H9 (cell line): ENCODE measurements around the gene ELOVL6. TPM values are rescaled to one million over a fixed set of nuclear protein-coding genes. Genes with fewer than 3 reads are reported as not detected.

Experiments
- DNase-seq: peaks from one replicate; pipeline ENCODE4 v3.0.0-alpha.2; 2017
- H2AFZ ChIP-seq: one replicate; pipeline ENCODE4 v1.6.1; 2013; ENCODE audit warnings: mild to moderate bottlenecking, low read length, control low read depth, moderate library complexity
- H2AK5ac ChIP-seq: 2 replicates; pipeline ENCODE4 v1.6.1; 2013; ENCODE audit warnings: low read length, control low read depth, mixed read lengths; ENCODE audit not compliant: insufficient read length
- H2BK120ac ChIP-seq: one replicate; pipeline ENCODE4 v1.6.1; 2013; ENCODE audit warnings: low read depth, mild to moderate bottlenecking, low read length, control low read depth, inconsistent platforms; ENCODE audit not compliant: poor library complexity, severe bottlenecking
- H2BK12ac ChIP-seq: 2 replicates; pipeline ENCODE4 v1.6.1; 2013; ENCODE audit warnings: low read length, control low read depth, mixed read lengths, low read depth; ENCODE audit not compliant: insufficient read length
- H2BK15ac ChIP-seq: 2 replicates; pipeline ENCODE4 v1.6.1; 2013; ENCODE audit warnings: low read depth, low read length, control low read depth
- H2BK20ac ChIP-seq: one replicate; pipeline ENCODE4 v1.6.1; 2013; ENCODE audit warnings: low read depth, mild to moderate bottlenecking, low read length, control low read depth, inconsistent platforms; ENCODE audit not compliant: poor library complexity, severe bottlenecking
- H2BK5ac ChIP-seq: 2 replicates; pipeline ENCODE4 v1.6.1; 2013; ENCODE audit warnings: low read length, control low read depth, mixed read lengths; ENCODE audit not compliant: insufficient read length
- H3K14ac ChIP-seq: 2 replicates; pipeline ENCODE4 v1.6.1; 2013; ENCODE audit warnings: low read length, control low read depth; ENCODE audit not compliant: insufficient read depth
- H3K18ac ChIP-seq: 2 replicates; pipeline ENCODE4 v1.6.1; 2013; ENCODE audit warnings: low read depth, mild to moderate bottlenecking, mixed read lengths, low read length, control low read depth; ENCODE audit not compliant: insufficient read length
- H3K23ac ChIP-seq: 2 replicates; pipeline ENCODE4 v1.6.1; 2013; ENCODE audit warnings: low read length, control low read depth, mixed read lengths, low read depth; ENCODE audit not compliant: insufficient read length
- H3K23me2 ChIP-seq: 2 replicates; pipeline ENCODE4 v1.6.1; 2013; ENCODE audit warnings: low read depth, mild to moderate bottlenecking, mixed read lengths, low read length, control low read depth; ENCODE audit not compliant: insufficient read length, poor library complexity, severe bottlenecking
- H3K27ac ChIP-seq: 2 replicates; pipeline ENCODE4 v1.5.1; 2013; ENCODE audit warnings: low read length, control low read depth, mixed read lengths, low read depth; ENCODE audit not compliant: insufficient read length
- H3K27me3 ChIP-seq: 2 replicates; pipeline ENCODE4 v1.6.1; 2013; ENCODE audit warnings: low read length, control low read depth, inconsistent platforms; ENCODE audit not compliant: insufficient read depth
- H3K4ac ChIP-seq: 2 replicates; pipeline ENCODE4 v1.6.1; 2013; ENCODE audit warnings: low read depth, mild to moderate bottlenecking, control low read depth, inconsistent platforms, low read length, moderate library complexity
- H3K4me1 ChIP-seq: 2 replicates; pipeline ENCODE4 v1.6.1; 2013; ENCODE audit warnings: low read length, control low read depth, inconsistent platforms; ENCODE audit not compliant: insufficient read depth
- H3K4me2 ChIP-seq: 2 replicates; pipeline ENCODE4 v1.6.1; 2013; ENCODE audit warnings: low read length, control low read depth, mixed read lengths; ENCODE audit not compliant: insufficient read length, insufficient read depth
- H3K56ac ChIP-seq: 2 replicates; pipeline ENCODE4 v1.6.1; 2013; ENCODE audit warnings: low read depth, mild to moderate bottlenecking, mixed read lengths, low read length, control low read depth; ENCODE audit not compliant: insufficient read length
- H3K79me1 ChIP-seq: 2 replicates; pipeline ENCODE4 v1.6.1; 2013; ENCODE audit warnings: low read depth, mild to moderate bottlenecking, moderate library complexity, low read length, control low read depth, inconsistent platforms; ENCODE audit not compliant: insufficient read depth, poor library complexity, severe bottlenecking
- H3K79me2 ChIP-seq: 2 replicates; pipeline ENCODE4 v1.6.1; 2013; ENCODE audit warnings: low read length, control low read depth, inconsistent platforms; ENCODE audit not compliant: insufficient read depth
- H3K9ac ChIP-seq: 2 replicates; pipeline ENCODE4 v1.6.1; 2013; ENCODE audit warnings: low read length, control low read depth, mixed read lengths; ENCODE audit not compliant: insufficient read length; ENCODE audit errors: extremely low read depth
- H3K9me3 ChIP-seq: one replicate; pipeline ENCODE4 v1.6.1; 2013; ENCODE audit warnings: low read depth, low read length, inconsistent platforms; ENCODE audit not compliant: control insufficient read depth
- H3T11ph ChIP-seq: one replicate; pipeline ENCODE4 v1.6.1; 2013; ENCODE audit warnings: mild to moderate bottlenecking, low read length, control low read depth, inconsistent platforms
- H4K20me1 ChIP-seq: one replicate; pipeline ENCODE4 v1.6.1; 2013; ENCODE audit not compliant: control insufficient read depth, insufficient read length, insufficient read depth
- H4K5ac ChIP-seq: 2 replicates; pipeline ENCODE4 v1.6.1; 2013; ENCODE audit warnings: low read depth, mild to moderate bottlenecking, mixed read lengths, low read length, control low read depth; ENCODE audit not compliant: insufficient read length
- H4K8ac ChIP-seq: replicated peaks from 2 replicates; pipeline ENCODE4 v1.6.1; 2013; ENCODE audit warnings: low read length, control low read depth, mixed read lengths, low read depth; ENCODE audit not compliant: insufficient read length
- H4K91ac ChIP-seq: 2 replicates; pipeline ENCODE4 v1.6.1; 2013; ENCODE audit warnings: low read depth, mild to moderate bottlenecking, moderate library complexity, mixed read lengths, low read length, control low read depth; ENCODE audit not compliant: insufficient read length
- H3K27ac Mint-ChIP-seq, 3 experiments: 2 replicates in 2 of 3; 3 replicates in 1 of 3; pipeline ENCODE4 v1.8.0; 2020 to 2021; ENCODE audit warnings: mixed read lengths in 3 of 3, mild to moderate bottlenecking in 1 of 3, moderate library complexity in 1 of 3
- H3K27me3 Mint-ChIP-seq: 2 replicates; pipeline ENCODE4 v1.8.0; 2021; ENCODE audit warnings: low read depth, mild to moderate bottlenecking, moderate library complexity, mixed read lengths
- H3K36me3 Mint-ChIP-seq, 3 experiments: 2 replicates in 2 of 3; 3 replicates in 1 of 3; pipeline ENCODE4 v1.8.0; 2020 to 2021; ENCODE audit warnings: low read depth in 3 of 3, mixed read lengths in 3 of 3; ENCODE audit not compliant: insufficient read depth in 1 of 3
- H3K4me1 Mint-ChIP-seq, 2 experiments: 2 replicates each; pipeline ENCODE4 v1.8.0; 2020; ENCODE audit warnings: mixed read lengths in 2 of 2
- H3K4me3 Mint-ChIP-seq, 2 experiments: 2 replicates in 1 of 2; 3 replicates in 1 of 2; pipeline ENCODE4 v1.8.0; 2020 to 2021; ENCODE audit warnings: mild to moderate bottlenecking in 2 of 2, mixed read lengths in 2 of 2, moderate library complexity in 1 of 2
- H3K9me3 Mint-ChIP-seq, 2 experiments: 2 replicates in 1 of 2; 3 replicates in 1 of 2; pipeline ENCODE4 v1.8.0; 2020; ENCODE audit warnings: mild to moderate bottlenecking in 2 of 2, mixed read lengths in 2 of 2, moderate library complexity in 1 of 2
- WGBS: extraction: QIAGEN DNeasy Blood & Tissue Kit; methylation state at CpG from one replicate; pipeline ENCODE4 v1.1.7; 2013; ENCODE audit warnings: missing lambda C conversion rate, low lambda C conversion rate, mixed read lengths; ENCODE audit not compliant: insufficient read length; ENCODE audit errors: extremely low coverage; 5-methylcytosine and 5-hydroxymethylcytosine counted together
- total RNA-seq: library from RNA; stranded (reverse); gene quantifications from 2 replicates; pipeline ENCODE4 v1.2.1, GENCODE V29; 2021
- TF ChIP-seq, protein P1 (sequence below): fragments of 200-600 bp; sonication (generic); conservative IDR thresholded peaks from 3 replicates; pipeline ENCODE4 v1.8.0; 2021; ENCODE audit warnings: antibody characterized with exemption, mild to moderate bottlenecking

The ELOVL6 gene
- total RNA-seq, 1 experiment from 2014 or later: 64.6 TPM

DNA sequence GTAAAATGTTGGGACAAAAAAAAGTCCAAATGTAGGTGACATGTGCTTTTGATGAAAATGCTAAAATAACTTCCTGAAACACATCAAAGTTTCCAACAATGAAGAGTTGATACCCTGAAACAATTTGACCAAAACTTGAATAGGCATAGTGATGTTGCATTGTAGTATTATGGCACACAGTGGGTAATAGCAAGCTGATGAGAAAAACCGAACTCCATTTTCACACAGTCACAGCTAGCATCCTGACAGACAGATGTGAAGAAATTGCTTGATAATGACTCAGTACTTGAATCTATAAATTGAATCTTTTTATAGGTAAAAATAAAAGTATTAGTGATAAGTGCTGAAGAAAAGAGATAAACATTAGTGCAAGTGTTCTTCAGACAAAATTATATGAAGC, 122.5 kb downstream of the ELOVL6 start:
- Histone ChIP-seq H2AFZ (no peak overlapping the region), H2BK15ac (no peak overlapping the region), H4K5ac (no peak overlapping the region), H3K23me2 (no peaks in the 10 kb centered on the region), H4K91ac (no peak overlapping the region), H3K9me3 (no peaks in the 10 kb centered on the region), H3K56ac (no peak overlapping the region), H3K9ac (no peak overlapping the region), H3K4ac (no peak overlapping the region), H2BK12ac (no peak overlapping the region), H3K4me2 (no peak overlapping the region), H2BK20ac (no peak overlapping the region), H3K18ac (no peak overlapping the region), H4K8ac (no peak overlapping the region), H3K4me1 (no peaks in the 10 kb centered on the region; the same call in 1 of the 2 replicates), H4K20me1 (no peaks in the 10 kb centered on the region), H3K23ac (no peak overlapping the region), H3K79me2 (no peaks in the 10 kb centered on the region), H3K27me3 (no peaks in the 10 kb centered on the region), H3K27ac (no peak overlapping the region), H3K14ac (no peak overlapping the region), H2BK120ac (no peak overlapping the region), H3T11ph (no peak overlapping the region), H3K79me1 (peaks cover 3% of the 10 kb centered on the region), H2AK5ac (no peak overlapping the region), H2BK5ac (no peak overlapping the region)
- Mint-ChIP-seq H3K4me1 (peaks cover 9% of the 10 kb centered on the region in 2 experiments), H3K9me3 (peaks cover 11 to 21% of the 10 kb centered on the region in 2 experiments), H3K27ac (no peak overlapping the region), H3K27me3 (no peaks in the 10 kb centered on the region), H3K36me3 (peaks cover 18 to 31% (median 31%) of the 10 kb centered on the region in 3 experiments), H3K4me3 (no peak overlapping the region)
- TF ChIP-seq, protein P1, sequence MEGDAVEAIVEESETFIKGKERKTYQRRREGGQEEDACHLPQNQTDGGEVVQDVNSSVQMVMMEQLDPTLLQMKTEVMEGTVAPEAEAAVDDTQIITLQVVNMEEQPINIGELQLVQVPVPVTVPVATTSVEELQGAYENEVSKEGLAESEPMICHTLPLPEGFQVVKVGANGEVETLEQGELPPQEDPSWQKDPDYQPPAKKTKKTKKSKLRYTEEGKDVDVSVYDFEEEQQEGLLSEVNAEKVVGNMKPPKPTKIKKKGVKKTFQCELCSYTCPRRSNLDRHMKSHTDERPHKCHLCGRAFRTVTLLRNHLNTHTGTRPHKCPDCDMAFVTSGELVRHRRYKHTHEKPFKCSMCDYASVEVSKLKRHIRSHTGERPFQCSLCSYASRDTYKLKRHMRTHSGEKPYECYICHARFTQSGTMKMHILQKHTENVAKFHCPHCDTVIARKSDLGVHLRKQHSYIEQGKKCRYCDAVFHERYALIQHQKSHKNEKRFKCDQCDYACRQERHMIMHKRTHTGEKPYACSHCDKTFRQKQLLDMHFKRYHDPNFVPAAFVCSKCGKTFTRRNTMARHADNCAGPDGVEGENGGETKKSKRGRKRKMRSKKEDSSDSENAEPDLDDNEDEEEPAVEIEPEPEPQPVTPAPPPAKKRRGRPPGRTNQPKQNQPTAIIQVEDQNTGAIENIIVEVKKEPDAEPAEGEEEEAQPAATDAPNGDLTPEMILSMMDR: no peak
- WGBS: no CpG with 5 or more reads among the region's 1 CpG
- DNase-seq: no peak
